Erythroblast (primary cell): Measurements from ENCODE around the gene CYP4F3.
A peak's percentile ranks its signal among the peaks of the same experiment; 100 is the strongest.
"Not testable (repeated sequence)": the region's sequence is repeated elsewhere in the genome, so short reads cannot be mapped to it uniquely, and the experiment has no call there.

Experiments used
- DNase-seq, 2 experiments: peaks; one replicate each; lab custom pipeline; 2025; lab: John Stamatoyannopoulos, UW
- GATA1 ChIP-seq: IDR thresholded peaks from 2 replicates; pipeline ENCODE4 v1.6.1; 2011; ENCODE audit warnings: low read depth, mild to moderate bottlenecking, control low read depth, low read length, moderate library complexity
- POLR2A ChIP-seq: IDR thresholded peaks from 2 replicates; pipeline ENCODE4 v1.6.1; 2011; ENCODE audit warnings: mild to moderate bottlenecking, low read length

CYP4F3 gene, protein sequence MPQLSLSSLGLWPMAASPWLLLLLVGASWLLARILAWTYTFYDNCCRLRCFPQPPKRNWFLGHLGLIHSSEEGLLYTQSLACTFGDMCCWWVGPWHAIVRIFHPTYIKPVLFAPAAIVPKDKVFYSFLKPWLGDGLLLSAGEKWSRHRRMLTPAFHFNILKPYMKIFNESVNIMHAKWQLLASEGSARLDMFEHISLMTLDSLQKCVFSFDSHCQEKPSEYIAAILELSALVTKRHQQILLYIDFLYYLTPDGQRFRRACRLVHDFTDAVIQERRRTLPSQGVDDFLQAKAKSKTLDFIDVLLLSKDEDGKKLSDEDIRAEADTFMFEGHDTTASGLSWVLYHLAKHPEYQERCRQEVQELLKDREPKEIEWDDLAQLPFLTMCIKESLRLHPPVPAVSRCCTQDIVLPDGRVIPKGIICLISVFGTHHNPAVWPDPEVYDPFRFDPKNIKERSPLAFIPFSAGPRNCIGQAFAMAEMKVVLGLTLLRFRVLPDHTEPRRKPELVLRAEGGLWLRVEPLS

DNA sequence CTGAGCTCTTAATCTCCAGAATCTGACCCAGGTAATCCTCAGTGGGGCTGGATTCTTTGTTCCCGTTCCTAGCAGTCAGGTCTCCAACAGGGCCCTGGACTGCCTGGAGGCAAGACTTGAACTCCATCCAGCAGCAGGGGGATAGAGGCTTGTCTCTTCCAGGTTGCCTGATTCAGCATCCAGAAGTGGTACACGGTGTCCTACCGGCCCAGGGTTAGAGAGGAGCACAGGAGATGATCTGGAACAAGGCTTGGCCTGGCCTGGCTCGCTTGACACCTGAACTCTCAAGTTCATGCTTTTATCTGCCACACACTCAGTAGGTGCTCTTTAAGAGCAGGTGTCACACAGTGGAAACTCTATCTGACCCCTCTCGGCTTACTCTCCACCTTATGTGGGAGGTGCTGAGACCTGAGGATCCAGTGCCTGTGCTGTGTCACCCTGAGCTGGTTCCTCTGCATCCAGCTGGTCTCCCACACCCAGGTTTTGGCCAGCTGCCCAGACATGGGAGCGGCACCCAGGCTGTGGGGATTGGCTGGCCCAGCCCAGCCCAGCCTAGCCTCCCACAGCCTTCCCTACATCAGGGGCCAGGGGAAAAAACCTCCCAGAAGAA is at the start of gene CYP4F3:
CYP4F3 (plus strand) TSS at position 604 of the 610 bp plus-strand sequence. CDS start 519 bp downstream, outside the sequence.
- TF ChIP-seq GATA1 = no peak
- TF ChIP-seq POLR2A = no peak
- peak; percentile 93 to 97 for DNase-seq

DNA sequence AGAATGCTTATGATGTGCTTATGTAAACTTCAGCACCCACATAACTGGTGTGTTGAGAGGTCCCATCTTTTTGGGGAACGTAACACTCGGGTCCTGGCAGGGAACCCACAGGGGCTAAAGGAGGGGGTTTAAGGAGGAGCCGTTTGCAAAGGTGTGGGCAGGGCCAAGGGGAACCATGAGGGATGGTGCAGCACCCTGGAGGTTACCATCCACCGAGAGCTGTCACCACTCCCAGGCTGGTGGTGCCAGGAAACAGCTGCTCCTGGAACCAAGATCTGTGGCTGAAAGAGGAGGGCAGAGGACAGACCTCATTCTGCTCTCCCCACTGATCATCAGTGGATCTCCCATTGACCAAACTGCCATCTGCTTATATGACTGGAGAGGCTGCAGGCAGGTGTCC is 48.9 kb upstream of the CYP4F3 start:
- no peak for TF ChIP-seq GATA1
- TF ChIP-seq POLR2A = no peak
- no peak for DNase-seq

DNA sequence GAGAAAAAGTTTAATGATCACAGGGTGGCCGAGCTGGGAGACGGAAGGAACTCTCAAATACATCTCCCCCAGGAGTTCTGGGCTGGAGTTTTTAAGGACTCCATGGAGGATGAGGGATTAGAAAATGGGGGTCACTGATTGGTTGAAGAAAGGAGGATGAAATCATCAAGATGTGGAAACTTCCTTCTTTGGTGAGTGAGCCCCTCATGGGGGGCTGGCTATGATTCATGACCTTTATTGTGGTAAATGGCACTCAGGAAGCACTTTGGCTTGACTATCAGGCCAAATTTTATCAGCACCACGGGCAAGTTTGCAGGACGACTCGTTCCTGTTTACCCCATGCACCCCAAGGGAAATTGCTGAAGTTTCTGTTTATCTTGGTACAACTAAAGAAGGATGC is 48.2 kb upstream of the CYP4F3 start:
- not testable (repeated sequence) for DNase-seq

DNA sequence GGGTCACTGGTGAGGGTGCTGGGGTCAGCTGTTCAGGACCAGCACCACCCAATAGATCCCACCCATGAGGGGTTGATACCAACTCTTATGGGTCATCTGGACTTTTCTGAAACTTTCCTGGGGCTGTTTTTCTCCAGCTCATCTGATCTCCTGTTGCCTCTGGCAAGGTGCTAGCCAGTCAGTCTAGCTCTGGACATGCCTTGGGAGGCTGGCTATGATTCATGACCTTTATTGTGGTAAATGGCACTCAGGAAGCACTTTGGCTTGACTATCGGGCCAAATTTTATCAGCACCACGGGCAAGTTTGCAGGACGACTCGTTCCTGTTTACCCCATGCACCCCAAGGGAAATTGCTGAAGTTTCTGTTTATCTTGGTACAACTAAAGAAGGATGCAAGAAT is 46.9 kb upstream of the CYP4F3 start:
- not testable (repeated sequence) for DNase-seq

DNA sequence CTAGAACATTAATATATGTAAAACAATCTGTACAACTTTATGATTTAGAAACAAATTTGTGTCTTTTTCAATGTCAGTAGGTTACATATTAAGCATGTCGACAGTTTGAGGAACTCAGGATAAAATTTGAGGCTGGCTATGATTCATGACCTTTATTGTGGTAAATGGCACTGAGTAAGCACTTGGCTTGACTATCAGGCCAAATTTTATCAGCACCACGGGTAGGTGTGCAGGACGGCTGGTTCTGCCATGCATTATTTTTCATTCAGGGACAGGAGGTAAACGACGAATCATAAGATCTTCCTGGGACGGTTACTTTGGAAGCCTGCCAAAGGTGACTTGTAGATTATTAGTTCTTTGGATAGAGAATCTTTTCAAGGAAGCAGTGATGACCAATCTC is 45.6 kb upstream of the CYP4F3 start:
- TF ChIP-seq POLR2A (no peak), GATA1 (no peak)
- DNase-seq = no peak

DNA sequence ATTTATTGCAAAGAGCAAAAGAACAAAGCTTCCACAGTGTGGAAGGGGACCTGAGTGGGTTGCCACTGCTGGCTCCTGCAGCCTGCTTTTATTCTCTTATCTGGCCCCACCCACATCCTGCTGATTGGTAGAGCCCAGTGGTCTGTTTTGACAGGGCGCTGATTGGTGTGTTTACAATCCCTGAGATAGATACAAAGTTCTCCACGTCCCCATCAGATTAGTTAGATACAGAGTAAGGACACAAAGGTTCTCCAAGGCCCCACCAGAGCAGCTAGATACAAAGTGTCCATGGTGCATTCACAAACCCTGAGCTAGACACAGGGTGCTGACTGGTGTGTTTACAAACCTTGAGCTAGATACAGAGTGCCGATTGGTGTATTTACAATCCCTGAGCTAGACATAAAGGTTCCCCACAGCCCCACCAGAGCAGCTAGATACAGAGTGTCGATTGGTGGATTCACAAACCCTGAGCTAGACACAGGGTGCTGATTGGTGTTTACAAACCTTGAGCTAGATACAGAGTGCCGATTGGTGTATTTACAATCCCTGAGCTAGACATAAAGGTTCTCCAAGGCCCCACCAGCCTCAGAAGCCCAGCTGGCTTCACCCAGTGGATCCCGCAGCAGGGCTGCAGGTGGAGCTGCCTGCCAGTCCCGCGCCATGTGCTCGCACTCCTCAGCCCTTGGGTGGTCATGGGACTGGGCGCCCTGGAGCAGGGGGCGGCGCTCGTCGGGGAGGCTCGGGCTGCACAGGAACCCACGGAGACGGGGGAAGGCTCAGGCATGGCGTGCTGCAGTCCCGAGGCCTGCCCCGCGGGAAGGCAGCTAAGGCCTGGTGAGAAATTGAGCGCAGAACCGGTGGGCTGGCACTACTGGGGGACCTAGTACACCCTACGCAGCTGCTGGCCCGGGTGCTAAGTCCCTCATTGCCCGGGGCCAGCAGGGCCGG is 32.4 kb upstream of the CYP4F3 start:
- DNase-seq = not testable (repeated sequence)

DNA sequence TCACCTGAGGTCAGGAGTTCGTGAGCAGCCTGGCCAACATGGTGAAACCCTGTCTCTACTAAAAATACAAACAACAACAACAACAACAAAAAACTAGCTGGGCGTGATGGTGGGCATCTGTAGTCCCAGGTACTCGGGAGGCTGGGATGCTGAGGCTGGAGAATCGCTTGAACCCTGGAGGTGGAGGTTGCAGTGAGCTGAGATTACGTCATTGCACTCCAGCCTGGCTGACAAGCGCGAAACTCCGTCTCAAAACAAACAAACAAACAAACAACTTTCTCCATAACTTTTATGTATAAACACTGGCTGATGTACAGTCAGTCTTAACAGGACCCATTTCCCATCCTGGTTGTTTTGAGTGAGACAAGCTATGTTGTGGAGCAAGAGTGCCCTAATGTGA is 31.4 kb upstream of the CYP4F3 start:
- no peak for TF ChIP-seq POLR2A
- no peak for TF ChIP-seq GATA1
- no peak for DNase-seq

DNA sequence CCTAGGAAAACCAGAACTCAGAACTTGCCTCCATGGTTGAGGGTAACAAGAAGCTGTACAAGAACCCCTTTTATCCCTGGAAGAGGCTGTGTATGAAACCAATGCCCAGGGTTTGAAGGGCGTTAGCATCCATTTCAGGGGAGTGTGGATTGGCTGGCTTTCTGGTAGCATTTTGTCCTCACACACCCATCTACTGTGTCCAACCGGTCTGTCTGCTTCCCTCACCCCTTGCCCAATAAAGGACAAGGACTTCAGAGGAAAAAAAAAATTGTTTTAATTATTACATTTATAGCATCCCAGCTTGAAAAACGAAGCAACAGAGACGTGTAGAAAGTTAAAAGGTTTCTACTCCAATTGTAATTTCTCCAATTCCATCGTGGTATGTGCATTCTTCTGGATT is 28.4 kb upstream of the CYP4F3 start:
- DNase-seq = no peak
- TF ChIP-seq POLR2A = no peak
- no peak for TF ChIP-seq GATA1

DNA sequence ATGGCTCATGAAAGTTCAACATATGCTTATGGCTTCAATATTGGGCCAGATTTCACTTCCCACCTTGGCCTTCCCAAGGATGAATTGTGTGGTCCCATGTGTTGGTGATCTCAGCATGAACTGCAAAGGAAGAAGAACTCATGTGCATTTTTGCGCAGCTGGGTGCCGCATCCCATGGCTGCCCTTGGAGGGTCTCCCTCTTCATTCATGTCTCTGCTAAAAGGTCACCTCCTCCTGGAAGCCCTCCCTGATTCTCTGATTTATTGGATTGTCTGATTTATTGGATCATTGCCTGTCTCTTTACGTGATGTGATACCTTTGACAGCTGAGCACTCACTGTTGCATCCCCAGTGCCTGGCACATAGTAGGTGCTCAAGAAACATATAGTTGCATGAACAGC is 27.4 kb upstream of the CYP4F3 start:
- no peak for DNase-seq

DNA sequence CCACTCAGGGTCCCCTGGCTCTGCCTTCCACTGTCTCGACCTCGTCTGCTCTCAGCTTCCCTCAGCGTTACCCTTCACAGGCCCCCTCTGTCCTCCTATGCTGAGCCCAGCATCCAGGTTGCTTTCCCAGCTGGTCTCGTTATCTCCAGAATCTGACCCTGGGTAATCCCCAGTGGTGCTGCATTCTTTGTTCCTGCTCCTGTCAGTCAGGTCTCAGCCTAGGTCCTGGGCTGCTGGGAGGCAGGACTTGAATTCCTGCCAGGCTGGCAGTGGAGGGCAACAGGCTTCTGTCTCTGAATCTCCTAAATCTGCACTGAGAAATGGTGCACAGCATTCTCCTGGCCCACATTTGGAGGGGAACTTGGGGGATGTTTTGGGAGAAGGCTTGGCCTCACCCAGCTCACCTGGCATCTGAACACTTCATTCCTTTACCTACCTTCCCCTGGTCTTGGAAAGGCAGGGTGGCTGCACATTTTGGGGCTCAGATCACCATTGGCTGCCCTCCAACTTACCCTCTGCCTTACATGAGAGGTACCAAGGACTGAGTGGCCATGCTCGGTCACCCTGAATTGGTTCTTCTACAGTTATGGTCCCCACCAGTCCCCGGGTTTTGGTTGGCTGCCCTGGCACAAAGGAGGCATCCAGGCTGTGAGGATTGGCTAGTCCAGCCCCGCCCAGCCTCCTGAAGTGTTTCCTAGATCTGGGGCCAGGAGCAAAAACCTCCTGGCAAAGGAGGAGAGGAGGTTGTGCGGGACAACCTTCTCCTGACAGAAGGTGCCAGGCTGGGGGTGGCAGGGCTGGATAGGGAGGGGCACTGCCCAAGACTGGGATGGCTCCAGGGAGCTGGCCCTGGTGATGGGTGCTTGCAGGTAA is 26.0 kb upstream of the CYP4F3 start, which contains the start of gene CYP4F8:
CYP4F8 (plus strand) TSS at position 712 of the 873 bp plus-strand sequence. CDS start 399 bp downstream, outside the sequence.
- no peak for DNase-seq
- no peak for TF ChIP-seq GATA1
- no peak for TF ChIP-seq POLR2A

More for the DNA sequence above, 27.4 kb upstream of the CYP4F3 start:
- TF ChIP-seq GATA1 = no peak
- no peak for TF ChIP-seq POLR2A

DNA sequence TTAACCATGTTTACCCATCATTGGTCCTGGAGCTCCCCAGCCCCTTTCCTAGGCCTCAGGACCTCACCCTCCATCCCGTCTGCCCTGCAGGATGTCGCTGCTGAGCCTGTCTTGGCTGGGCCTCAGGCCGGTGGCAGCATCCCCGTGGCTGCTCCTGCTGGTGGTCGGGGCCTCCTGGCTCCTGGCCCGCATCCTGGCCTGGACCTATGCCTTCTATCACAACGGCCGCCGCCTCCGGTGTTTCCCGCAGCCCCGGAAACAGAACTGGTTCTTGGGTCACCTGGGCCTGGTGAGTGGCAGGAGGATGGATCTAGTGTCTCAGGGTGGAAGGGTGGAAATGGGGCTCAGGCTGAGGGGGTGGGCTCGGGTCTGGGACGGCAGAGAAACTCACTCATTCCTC is 25.2 kb upstream of the CYP4F3 start:
- no peak for DNase-seq
- no peak for TF ChIP-seq POLR2A
- no peak for TF ChIP-seq GATA1

DNA sequence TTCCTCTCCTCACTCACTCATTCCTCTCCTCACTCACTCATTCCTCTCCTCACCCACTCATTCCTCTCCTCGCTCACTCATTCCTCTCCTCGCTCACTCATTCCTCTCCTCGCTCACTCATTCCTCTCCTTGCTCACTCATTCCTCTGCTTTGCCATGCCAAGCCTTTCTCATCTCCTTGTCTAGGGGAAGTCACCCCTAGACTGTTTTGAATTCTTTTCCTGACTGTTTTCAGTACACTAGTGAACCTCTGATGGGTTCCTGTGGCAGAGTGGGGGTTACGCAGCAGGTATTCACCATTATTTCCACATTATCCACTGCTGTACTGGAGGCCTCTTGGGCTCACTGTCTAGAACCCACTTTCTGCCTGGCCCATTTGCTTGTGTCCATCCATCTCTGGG is 24.5 kb upstream of the CYP4F3 start:
- TF ChIP-seq GATA1 (no peak), POLR2A (no peak)
- DNase-seq = no peak

DNA sequence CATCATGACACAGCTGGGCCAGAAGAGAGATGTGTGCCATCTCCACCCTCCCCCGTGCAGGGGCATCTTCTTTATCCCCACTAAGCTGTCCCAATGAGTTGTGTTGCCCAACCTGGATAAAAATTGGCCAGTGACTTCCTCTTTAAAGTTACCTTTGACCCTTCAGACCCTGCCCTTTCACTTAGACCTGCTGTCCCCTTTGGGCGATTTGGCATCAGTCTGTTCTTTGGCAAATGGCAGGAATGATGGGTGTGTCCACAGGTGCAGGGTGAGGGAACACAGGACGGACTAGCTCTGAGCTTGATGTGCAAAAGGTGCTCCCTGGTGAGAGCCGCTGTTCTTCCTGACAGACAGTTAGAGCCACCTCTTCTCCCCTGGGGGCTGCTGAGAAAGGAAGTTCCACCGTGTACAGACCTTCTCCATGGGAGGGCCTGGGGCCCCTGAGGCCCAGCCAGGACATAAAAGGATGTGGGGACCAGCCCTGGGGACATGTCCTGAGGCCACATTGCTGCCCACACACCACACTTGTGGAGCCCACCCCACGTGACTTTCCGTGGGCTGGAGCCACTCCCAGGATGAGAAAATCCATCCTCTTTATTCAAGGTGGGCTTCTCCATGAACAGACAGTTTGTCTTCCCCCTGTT is 23.9 kb upstream of the CYP4F3 start:
- no peak for TF ChIP-seq POLR2A
- no peak for TF ChIP-seq GATA1
- no peak for DNase-seq

DNA sequence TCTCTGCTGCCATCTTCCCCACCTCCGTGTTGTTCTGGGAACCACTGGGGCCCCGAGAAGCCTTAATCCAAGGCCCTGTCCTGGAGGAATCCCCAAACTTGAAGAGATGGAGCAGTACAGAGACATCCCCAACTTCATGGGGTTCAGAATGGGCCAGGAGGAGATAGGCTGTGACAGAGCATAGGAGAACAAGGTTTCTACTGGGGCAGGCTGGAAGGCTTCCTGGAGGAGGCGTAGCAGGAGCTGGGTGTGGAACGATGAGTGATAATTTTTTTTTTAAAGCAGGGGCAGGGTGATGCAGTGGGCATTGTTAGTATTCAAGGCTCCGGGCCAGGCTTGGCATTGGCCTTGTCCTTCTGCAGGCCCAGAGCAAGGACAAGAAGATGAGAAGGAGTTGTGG is 22.4 kb upstream of the CYP4F3 start:
- DNase-seq = no peak
- TF ChIP-seq POLR2A = no peak
- no peak for TF ChIP-seq GATA1
